ENCODE data around the gene ENDOD1.

DNA sequence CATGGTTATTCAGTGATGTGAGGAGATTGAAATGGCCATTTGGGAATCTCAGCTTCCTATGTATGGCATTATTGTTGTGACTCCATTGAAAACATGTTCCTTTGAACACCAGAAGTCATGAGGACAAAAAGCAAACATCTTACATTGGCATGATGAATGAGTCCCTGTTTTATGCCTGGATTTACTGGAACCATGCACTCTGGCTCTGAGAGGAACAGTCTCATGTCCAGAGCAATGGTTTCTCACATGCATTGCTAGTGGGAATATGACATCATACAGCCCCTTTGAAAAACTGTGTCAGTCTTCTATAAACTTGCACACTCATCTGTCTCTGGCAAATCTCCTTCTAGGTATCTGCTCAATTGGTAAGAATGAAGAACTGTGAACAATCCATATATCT is 43.8 kb upstream of the ENDOD1 start:
- TF ChIP-seq, protein P1, sequence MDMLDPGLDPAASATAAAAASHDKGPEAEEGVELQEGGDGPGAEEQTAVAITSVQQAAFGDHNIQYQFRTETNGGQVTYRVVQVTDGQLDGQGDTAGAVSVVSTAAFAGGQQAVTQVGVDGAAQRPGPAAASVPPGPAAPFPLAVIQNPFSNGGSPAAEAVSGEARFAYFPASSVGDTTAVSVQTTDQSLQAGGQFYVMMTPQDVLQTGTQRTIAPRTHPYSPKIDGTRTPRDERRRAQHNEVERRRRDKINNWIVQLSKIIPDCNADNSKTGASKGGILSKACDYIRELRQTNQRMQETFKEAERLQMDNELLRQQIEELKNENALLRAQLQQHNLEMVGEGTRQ (CRISPR knock-in tag; IDR thresholded peaks at IDR 0.05) = no peak
- TF ChIP-seq TEAD4 (CRISPR knock-in tag; IDR thresholded peaks at IDR 0.05) (no peak), NR1H2 (CRISPR knock-in tag; IDR thresholded peaks at IDR 0.05) (no peak), ZBTB21 (CRISPR knock-in tag; IDR thresholded peaks at IDR 0.05; ENCODE audit: borderline replicate concordance) (no peak), KAT7 (CRISPR knock-in tag; IDR thresholded peaks at IDR 0.05; ENCODE audit: borderline replicate concordance) (no peak), FOXJ3 (CRISPR knock-in tag; IDR thresholded peaks at IDR 0.05; ENCODE audit: borderline replicate concordance) (no peak)
- TF ChIP-seq, protein P2, sequence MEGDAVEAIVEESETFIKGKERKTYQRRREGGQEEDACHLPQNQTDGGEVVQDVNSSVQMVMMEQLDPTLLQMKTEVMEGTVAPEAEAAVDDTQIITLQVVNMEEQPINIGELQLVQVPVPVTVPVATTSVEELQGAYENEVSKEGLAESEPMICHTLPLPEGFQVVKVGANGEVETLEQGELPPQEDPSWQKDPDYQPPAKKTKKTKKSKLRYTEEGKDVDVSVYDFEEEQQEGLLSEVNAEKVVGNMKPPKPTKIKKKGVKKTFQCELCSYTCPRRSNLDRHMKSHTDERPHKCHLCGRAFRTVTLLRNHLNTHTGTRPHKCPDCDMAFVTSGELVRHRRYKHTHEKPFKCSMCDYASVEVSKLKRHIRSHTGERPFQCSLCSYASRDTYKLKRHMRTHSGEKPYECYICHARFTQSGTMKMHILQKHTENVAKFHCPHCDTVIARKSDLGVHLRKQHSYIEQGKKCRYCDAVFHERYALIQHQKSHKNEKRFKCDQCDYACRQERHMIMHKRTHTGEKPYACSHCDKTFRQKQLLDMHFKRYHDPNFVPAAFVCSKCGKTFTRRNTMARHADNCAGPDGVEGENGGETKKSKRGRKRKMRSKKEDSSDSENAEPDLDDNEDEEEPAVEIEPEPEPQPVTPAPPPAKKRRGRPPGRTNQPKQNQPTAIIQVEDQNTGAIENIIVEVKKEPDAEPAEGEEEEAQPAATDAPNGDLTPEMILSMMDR (IDR thresholded peaks at IDR 0.05) = no peak
- TF ChIP-seq, protein P3, sequence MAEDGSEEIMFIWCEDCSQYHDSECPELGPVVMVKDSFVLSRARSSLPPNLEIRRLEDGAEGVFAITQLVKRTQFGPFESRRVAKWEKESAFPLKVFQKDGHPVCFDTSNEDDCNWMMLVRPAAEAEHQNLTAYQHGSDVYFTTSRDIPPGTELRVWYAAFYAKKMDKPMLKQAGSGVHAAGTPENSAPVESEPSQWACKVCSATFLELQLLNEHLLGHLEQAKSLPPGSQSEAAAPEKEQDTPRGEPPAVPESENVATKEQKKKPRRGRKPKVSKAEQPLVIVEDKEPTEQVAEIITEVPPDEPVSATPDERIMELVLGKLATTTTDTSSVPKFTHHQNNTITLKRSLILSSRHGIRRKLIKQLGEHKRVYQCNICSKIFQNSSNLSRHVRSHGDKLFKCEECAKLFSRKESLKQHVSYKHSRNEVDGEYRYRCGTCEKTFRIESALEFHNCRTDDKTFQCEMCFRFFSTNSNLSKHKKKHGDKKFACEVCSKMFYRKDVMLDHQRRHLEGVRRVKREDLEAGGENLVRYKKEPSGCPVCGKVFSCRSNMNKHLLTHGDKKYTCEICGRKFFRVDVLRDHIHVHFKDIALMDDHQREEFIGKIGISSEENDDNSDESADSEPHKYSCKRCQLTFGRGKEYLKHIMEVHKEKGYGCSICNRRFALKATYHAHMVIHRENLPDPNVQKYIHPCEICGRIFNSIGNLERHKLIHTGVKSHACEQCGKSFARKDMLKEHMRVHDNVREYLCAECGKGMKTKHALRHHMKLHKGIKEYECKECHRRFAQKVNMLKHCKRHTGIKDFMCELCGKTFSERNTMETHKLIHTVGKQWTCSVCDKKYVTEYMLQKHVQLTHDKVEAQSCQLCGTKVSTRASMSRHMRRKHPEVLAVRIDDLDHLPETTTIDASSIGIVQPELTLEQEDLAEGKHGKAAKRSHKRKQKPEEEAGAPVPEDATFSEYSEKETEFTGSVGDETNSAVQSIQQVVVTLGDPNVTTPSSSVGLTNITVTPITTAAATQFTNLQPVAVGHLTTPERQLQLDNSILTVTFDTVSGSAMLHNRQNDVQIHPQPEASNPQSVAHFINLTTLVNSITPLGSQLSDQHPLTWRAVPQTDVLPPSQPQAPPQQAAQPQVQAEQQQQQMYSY (CRISPR knock-in tag; IDR thresholded peaks at IDR 0.05) = no peak

All from WTC11 (cell line).